ENCODE results near the gene KRT17.
"Not testable (repeated sequence)": the region's sequence is repeated elsewhere in the genome, so short reads cannot be mapped to it uniquely, and the experiment has no call there.

The KRT17 gene

GRCh38 chr17:41647038-41647813, 22.9 kb upstream of the KRT17 start:
- peaks cover 28% of the 10 kb centered on the region for H3K4me1 Mint-ChIP-seq
- H3K27ac Mint-ChIP-seq = peak overlapping the region; percentile 54
- peak overlapping the region; percentile 48 for H3K4me3 Mint-ChIP-seq
- H3K27me3 Mint-ChIP-seq (ENCODE audit: low read depth, poor library complexity) = peaks cover 3% of the 10 kb centered on the region
- H3K9me3 Mint-ChIP-seq = no peaks in the 10 kb centered on the region
- TF ChIP-seq CTCF (IDR thresholded peaks at IDR 0.05) = no peak
- no peaks in the 10 kb centered on the region for H3K36me3 Mint-ChIP-seq (ENCODE audit: low read depth)
- DNase-seq = no peak

GRCh38 chr17:41642252-41643156, 18.1 kb upstream of the KRT17 start:
- TF ChIP-seq CTCF (IDR thresholded peaks at IDR 0.05) = no peak
- Mint-ChIP-seq H3K27ac (no peak overlapping the region), H3K27me3 (ENCODE audit: low read depth, poor library complexity) (peaks cover 4% of the 10 kb centered on the region), H3K4me1 (peaks cover 13% of the 10 kb centered on the region), H3K9me3 (no peaks in the 10 kb centered on the region), H3K4me3 (no peak overlapping the region), H3K36me3 (ENCODE audit: low read depth) (no peaks in the 10 kb centered on the region)
- no peak for DNase-seq

GRCh38 chr17:41640596-41640995, 16.2 kb upstream of the KRT17 start:
- H3K36me3 Mint-ChIP-seq (ENCODE audit: low read depth); H3K4me1 Mint-ChIP-seq; DNase-seq; H3K4me3 Mint-ChIP-seq; H3K9me3 Mint-ChIP-seq; H3K27ac Mint-ChIP-seq; H3K27me3 Mint-ChIP-seq (ENCODE audit: low read depth, poor library complexity): not testable (repeated sequence)

GRCh38 chr17:41639492-41640473, 15.4 kb upstream of the KRT17 start:
- no peaks in the 10 kb centered on the region for H3K36me3 Mint-ChIP-seq (ENCODE audit: low read depth)
- no peak for DNase-seq
- no peak overlapping the region for H3K27ac Mint-ChIP-seq
- H3K4me1 Mint-ChIP-seq = peaks cover 15% of the 10 kb centered on the region
- peaks cover 7% of the 10 kb centered on the region for H3K27me3 Mint-ChIP-seq (ENCODE audit: low read depth, poor library complexity)
- TF ChIP-seq CTCF (IDR thresholded peaks at IDR 0.05) = no peak
- no peaks in the 10 kb centered on the region for H3K9me3 Mint-ChIP-seq
- H3K4me3 Mint-ChIP-seq = no peak overlapping the region

- Mint-ChIP-seq H3K9me3 (no peaks in the 10 kb centered on the region), H3K27me3 (ENCODE audit: low read depth, poor library complexity) (peaks cover 7% of the 10 kb centered on the region)
Observed at GRCh38 chr17:41638941-41639340, 14.6 kb upstream of the KRT17 start.

More at GRCh38 chr17:41638941-41639340, 14.6 kb upstream of the KRT17 start:
- Mint-ChIP-seq H3K4me3 (no peak overlapping the region), H3K27ac (no peak overlapping the region), H3K4me1 (peaks cover 20% of the 10 kb centered on the region), H3K36me3 (ENCODE audit: low read depth) (no peaks in the 10 kb centered on the region)
- TF ChIP-seq CTCF (IDR thresholded peaks at IDR 0.05) = no peak
- DNase-seq = no peak
